GM19395 (cell line): ENCODE measurements around the gene CPA5.

Experiments used
- ATAC-seq: cut with Tn5 transposase; IDR thresholded peaks from one replicate; pipeline ENCODE4 v1.9.1; 2021; ENCODE audit warnings: mild to moderate bottlenecking, moderate library complexity; ENCODE audit not compliant: unreplicated experiment

The CPA5 gene

GRCh38 chr7:130395421-130395820 is 50.8 kb downstream of the CPA5 start:
- ATAC-seq = no peak

GRCh38 chr7:130396109-130396508 is 51.5 kb downstream of the CPA5 start:
- ATAC-seq = no peak

GRCh38 chr7:130397051-130397757 is 52.6 kb downstream of the CPA5 start:
- ATAC-seq = no peak

GRCh38 chr7:130397758-130398073 is 53.1 kb downstream of the CPA5 start:
- no peak for ATAC-seq

- no peak for ATAC-seq
These were observed 54.0 kb downstream of the CPA5 start for GRCh38 chr7:130398526-130399090.

- ATAC-seq = no peak
These were observed 55.5 kb downstream of the CPA5 start for GRCh38 chr7:130400120-130400572.

GRCh38 chr7:130401101-130401500 is 56.5 kb downstream of the CPA5 start:
- ATAC-seq = no peak

GRCh38 chr7:130401578-130401977 is 57.0 kb downstream of the CPA5 start:
- no peak for ATAC-seq

- no peak for ATAC-seq
These were observed 60.4 kb downstream of the CPA5 start for GRCh38 chr7:130405003-130405402.

GRCh38 chr7:130409067-130409711 is 64.6 kb downstream of the CPA5 start:
- no peak for ATAC-seq

- no peak for ATAC-seq
These were observed 65.1 kb downstream of the CPA5 start for GRCh38 chr7:130409712-130410072.

- no peak for ATAC-seq
These were observed 66.4 kb downstream of the CPA5 start for GRCh38 chr7:130410868-130411541.

- ATAC-seq = no peak
These were observed 68.6 kb downstream of the CPA5 start for GRCh38 chr7:130413201-130413600.

GRCh38 chr7:130415006-130415405 is 70.4 kb downstream of the CPA5 start:
- no peak for ATAC-seq

GRCh38 chr7:130417213-130417612 is 72.6 kb downstream of the CPA5 start:
- ATAC-seq = no peak

GRCh38 chr7:130418306-130418705 is 73.7 kb downstream of the CPA5 start:
- no peak for ATAC-seq
